ENCODE measurements around the gene APBB1IP. TPM values are rescaled to one million over a fixed set of nuclear protein-coding genes. Genes with fewer than 3 reads are reported as not detected.

APBB1IP gene
- total and polyA plus RNA-seq, 2 donors (not counting 3 experiments of a cell fraction or from before 2014, with no cell fraction given), result not detected

DNA sequence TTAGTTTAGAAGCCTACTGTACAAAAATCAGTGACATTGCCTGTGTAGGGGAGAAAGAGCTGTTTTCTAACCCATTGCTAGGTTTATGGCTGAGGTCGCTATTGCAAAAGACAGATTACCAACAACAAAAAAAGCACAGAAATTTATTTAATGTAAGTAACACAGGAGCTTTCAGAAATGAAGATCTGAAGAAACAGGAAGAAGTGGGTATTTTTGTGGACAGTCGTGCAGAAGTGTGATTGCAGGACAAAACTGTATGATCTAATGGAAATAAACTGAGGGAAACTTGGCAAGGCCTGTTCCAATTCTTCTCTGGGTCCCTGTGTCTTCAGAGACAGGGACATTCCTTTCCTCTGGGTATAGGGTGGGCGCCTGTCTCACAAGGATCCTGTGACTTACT is 87.4 kb downstream of the APBB1IP start:
- H4K20me1 ChIP-seq (replicated peaks; ENCODE audit: control insufficient read depth, extremely low read depth, insufficient read depth, low read length), result no peaks in the 10 kb centered on the region
- no peak overlapping the region for H3K4me2 ChIP-seq (ENCODE audit: insufficient read depth, low read length)
- no peak for FAIRE-seq

DNA sequence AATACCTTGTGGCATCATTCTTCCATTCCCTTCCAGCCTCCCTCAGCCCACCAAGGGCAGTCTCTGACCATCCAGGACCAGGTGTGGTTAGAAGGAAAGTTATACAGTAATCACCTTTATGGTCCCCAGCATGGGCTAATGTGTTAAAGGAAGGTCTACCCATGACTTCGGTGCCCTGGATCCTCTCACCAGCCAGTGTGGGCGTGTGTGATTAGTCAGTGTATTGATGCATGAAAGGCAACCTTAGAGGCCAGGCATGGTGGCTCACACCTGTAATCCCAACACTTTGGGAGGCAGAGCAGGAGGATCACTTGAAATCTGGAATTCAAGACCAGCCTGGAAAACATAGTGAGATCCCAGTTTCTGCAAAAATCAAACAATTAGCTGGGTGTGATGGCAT is 88.9 kb downstream of the APBB1IP start:
- no peak for FAIRE-seq
- H3K27ac ChIP-seq (ENCODE audit: insufficient read depth, low read depth, low read length), result no peak overlapping the region
- no peak for DNase-seq (ENCODE audit: low read depth, low spot score)
- H3K9me1 ChIP-seq (replicated peaks; ENCODE audit: control insufficient read depth, extremely low read depth, insufficient read depth, low read length), result no peaks in the 10 kb centered on the region
- POLR2A ChIA-PET, result no interaction called here
- no peaks in the 10 kb centered on the region for H3K36me3 ChIP-seq (ENCODE audit: control insufficient read depth in 2 of 2, extremely low read depth in 1 of 2, insufficient read depth in 2 of 2, low read length in 2 of 2)
- H4K20me1 ChIP-seq (replicated peaks; ENCODE audit: control insufficient read depth, extremely low read depth, insufficient read depth, low read length), result no peaks in the 10 kb centered on the region
- no peaks in the 10 kb centered on the region for H3K79me2 ChIP-seq (ENCODE audit: control insufficient read depth, insufficient read depth, low read length)
- no peak for TF ChIP-seq POLR2A (IDR thresholded peaks at IDR 0.05; ENCODE audit: low read depth, low read length)
- no peak for TF ChIP-seq JUN (IDR thresholded peaks at IDR 0.05; ENCODE audit: borderline replicate concordance, insufficient read depth, insufficient read length, low read depth)
- TF ChIP-seq, protein P1, sequence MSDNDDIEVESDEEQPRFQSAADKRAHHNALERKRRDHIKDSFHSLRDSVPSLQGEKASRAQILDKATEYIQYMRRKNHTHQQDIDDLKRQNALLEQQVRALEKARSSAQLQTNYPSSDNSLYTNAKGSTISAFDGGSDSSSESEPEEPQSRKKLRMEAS (IDR thresholded peaks at IDR 0.05; ENCODE audit: insufficient read depth, insufficient read length), result no peak
- TF ChIP-seq POLR2AphosphoS5 (IDR thresholded peaks at IDR 0.05; ENCODE audit: insufficient read depth, low read depth, low read length), result no peak
- TF ChIP-seq EZH2 (IDR thresholded peaks at IDR 0.05; ENCODE audit: borderline replicate concordance, low read depth, low read length, severe bottlenecking), result no peak
- TF ChIP-seq, protein P2, sequence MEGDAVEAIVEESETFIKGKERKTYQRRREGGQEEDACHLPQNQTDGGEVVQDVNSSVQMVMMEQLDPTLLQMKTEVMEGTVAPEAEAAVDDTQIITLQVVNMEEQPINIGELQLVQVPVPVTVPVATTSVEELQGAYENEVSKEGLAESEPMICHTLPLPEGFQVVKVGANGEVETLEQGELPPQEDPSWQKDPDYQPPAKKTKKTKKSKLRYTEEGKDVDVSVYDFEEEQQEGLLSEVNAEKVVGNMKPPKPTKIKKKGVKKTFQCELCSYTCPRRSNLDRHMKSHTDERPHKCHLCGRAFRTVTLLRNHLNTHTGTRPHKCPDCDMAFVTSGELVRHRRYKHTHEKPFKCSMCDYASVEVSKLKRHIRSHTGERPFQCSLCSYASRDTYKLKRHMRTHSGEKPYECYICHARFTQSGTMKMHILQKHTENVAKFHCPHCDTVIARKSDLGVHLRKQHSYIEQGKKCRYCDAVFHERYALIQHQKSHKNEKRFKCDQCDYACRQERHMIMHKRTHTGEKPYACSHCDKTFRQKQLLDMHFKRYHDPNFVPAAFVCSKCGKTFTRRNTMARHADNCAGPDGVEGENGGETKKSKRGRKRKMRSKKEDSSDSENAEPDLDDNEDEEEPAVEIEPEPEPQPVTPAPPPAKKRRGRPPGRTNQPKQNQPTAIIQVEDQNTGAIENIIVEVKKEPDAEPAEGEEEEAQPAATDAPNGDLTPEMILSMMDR (IDR thresholded peaks at IDR 0.05; ENCODE audit: extremely low read depth in 1 of 2, insufficient read depth in 1 of 2, low read depth in 1 of 2, low read length in 2 of 2), result no peak
- TF ChIP-seq FOS (IDR thresholded peaks at IDR 0.05; ENCODE audit: borderline replicate concordance, insufficient read depth, low read length), result no peak
- CTCF ChIA-PET, result no interaction called here
- dilution Hi-C loops (cut with MboI; ENCODE audit: extremely low pct_ligation_motif_present, low sequenced_read_pairs) (no loop called here), intact Hi-C loops (cut with micrococcal nuclease) (no loop called here)
- no peak overlapping the region for H3K4me3 ChIP-seq (replicated peaks in 1 of 3; ENCODE audit: insufficient read depth in 1 of 3, low read depth in 1 of 3, low read length in 3 of 3)
- no TSS peak for BruUV-seq (replicated peaks)
- no peak overlapping the region for H3K9ac ChIP-seq (replicated peaks; ENCODE audit: extremely low read depth, insufficient read depth, low read length)
- no peak overlapping the region for H2AFZ ChIP-seq (ENCODE audit: low read depth, low read length)
- H3K4me2 ChIP-seq (ENCODE audit: insufficient read depth, low read length), result no peak overlapping the region
- peaks cover 2% of the 10 kb centered on the region for H3K9me3 ChIP-seq (replicated peaks; ENCODE audit: control insufficient read depth, insufficient read depth, low read length)
- no peaks in the 10 kb centered on the region for H3K27me3 ChIP-seq (ENCODE audit: control insufficient read depth in 2 of 2, insufficient read depth in 2 of 2, low read length in 2 of 2)
- no peaks in the 10 kb centered on the region for H3K4me1 ChIP-seq (ENCODE audit: control insufficient read depth, extremely low read depth, insufficient read depth, low read length)

More for the DNA sequence above, 87.4 kb downstream of the APBB1IP start:
- Histone ChIP-seq H3K9me3 (replicated peaks; ENCODE audit: control insufficient read depth, insufficient read depth, low read length) (peaks cover 2% of the 10 kb centered on the region), H3K9me1 (replicated peaks; ENCODE audit: control insufficient read depth, extremely low read depth, insufficient read depth, low read length) (no peaks in the 10 kb centered on the region), H3K9ac (replicated peaks; ENCODE audit: extremely low read depth, insufficient read depth, low read length) (no peak overlapping the region), H3K4me3 (replicated peaks in 1 of 3; ENCODE audit: insufficient read depth in 1 of 3, low read depth in 1 of 3, low read length in 3 of 3) (no peak overlapping the region), H3K79me2 (ENCODE audit: control insufficient read depth, insufficient read depth, low read length) (no peaks in the 10 kb centered on the region), H3K36me3 (ENCODE audit: control insufficient read depth in 2 of 2, extremely low read depth in 1 of 2, insufficient read depth in 2 of 2, low read length in 2 of 2) (no peaks in the 10 kb centered on the region), H3K27me3 (ENCODE audit: control insufficient read depth in 2 of 2, insufficient read depth in 2 of 2, low read length in 2 of 2) (no peaks in the 10 kb centered on the region), H2AFZ (ENCODE audit: low read depth, low read length) (no peak overlapping the region), H3K27ac (ENCODE audit: insufficient read depth, low read depth, low read length) (no peak overlapping the region), H3K4me1 (ENCODE audit: control insufficient read depth, extremely low read depth, insufficient read depth, low read length) (no peaks in the 10 kb centered on the region)
- DNase-seq (ENCODE audit: low read depth, low spot score), result no peak
- ChIA-PET CTCF (no interaction called here), POLR2A (no interaction called here)
- no TSS peak for BruUV-seq (replicated peaks)
- intact Hi-C loops (cut with micrococcal nuclease) (no loop called here), dilution Hi-C loops (cut with MboI; ENCODE audit: extremely low pct_ligation_motif_present, low sequenced_read_pairs) (no loop called here)
- TF ChIP-seq, protein P2 (IDR thresholded peaks at IDR 0.05; ENCODE audit: extremely low read depth in 1 of 2, insufficient read depth in 1 of 2, low read depth in 1 of 2, low read length in 2 of 2), result no peak
- TF ChIP-seq POLR2AphosphoS5 (IDR thresholded peaks at IDR 0.05; ENCODE audit: insufficient read depth, low read depth, low read length), result no peak
- no peak for TF ChIP-seq POLR2A (IDR thresholded peaks at IDR 0.05; ENCODE audit: low read depth, low read length)
